NCI-H526 treated with DMSO at 0.1 percent for 48 hours (cell line): ENCODE measurements around the gene ANKRD13D.
"Not testable (repeated sequence)": the region's sequence is repeated elsewhere in the genome, so short reads cannot be mapped to it uniquely, and the experiment has no call there.

Source experiments
- DNase-seq: peaks from one replicate; lab custom pipeline; 2025; lab: John Stamatoyannopoulos, UW

ANKRD13D gene

DNA sequence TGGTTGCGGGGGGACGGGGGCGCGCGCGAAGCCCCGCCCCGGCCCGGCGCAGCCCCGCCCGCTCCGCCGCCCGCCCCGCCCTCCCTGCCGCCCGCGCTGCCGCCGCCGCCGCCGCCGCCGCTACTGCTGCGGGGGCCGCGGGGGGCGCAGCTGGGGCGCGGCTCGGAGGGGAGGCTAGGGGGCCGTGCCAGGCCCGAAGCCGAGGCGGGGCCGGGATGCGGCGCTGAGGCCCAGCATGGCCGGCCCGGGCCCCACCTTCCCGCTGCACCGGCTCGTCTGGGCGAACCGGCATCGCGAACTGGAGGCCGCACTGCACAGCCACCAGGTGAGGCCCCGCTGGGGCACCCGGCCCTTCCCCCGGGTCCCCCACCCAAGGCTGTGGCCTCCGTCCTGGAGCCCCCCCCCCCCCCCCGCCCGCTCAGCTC lies at the start of gene ANKRD13D:
ANKRD13D (plus strand) TSS at position 78 of the 425 bp plus-strand sequence; CDS start at position 236, 158 bp downstream.
- DNase-seq, result no peak

DNA sequence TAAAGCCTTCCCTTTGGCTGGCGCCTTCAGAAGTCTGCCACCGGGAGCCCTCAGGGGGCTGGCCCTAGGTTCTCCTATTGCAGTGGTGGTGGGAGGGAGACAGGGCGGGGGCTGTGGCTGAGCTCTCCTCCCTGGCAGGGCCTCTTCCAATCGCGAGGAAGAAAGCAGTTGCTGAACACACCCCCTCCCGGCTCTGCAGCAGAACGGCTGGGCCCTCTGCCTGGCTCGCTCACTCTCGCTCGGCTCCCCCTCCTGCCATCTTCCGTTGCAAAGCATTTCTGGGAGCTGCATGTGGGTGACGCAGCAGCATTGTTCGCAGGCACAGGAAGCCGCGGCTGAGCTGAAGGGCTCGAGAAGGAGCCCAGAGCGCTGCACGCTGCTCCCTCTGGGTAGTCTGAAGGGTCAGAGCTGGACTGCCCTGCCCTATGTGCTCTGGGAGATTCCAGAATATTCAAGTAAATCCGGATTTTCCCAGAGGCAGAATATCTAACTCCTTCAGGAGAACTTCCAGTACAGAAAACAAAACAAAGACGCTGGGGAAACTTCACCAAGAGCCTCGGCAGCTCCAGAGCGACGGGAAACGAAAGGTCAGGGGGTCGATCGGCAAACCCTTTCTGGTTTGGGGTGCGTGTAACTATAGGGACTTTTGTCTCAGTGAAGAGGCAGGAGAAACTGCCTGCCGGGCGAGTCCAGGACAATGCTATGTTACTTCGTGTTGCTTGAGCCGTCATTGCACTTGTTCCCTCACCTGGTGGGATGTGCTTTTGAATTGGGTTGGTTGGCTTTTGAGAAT lies 49.1 kb upstream of the ANKRD13D start:
- DNase-seq, result peak; percentile 99

DNA sequence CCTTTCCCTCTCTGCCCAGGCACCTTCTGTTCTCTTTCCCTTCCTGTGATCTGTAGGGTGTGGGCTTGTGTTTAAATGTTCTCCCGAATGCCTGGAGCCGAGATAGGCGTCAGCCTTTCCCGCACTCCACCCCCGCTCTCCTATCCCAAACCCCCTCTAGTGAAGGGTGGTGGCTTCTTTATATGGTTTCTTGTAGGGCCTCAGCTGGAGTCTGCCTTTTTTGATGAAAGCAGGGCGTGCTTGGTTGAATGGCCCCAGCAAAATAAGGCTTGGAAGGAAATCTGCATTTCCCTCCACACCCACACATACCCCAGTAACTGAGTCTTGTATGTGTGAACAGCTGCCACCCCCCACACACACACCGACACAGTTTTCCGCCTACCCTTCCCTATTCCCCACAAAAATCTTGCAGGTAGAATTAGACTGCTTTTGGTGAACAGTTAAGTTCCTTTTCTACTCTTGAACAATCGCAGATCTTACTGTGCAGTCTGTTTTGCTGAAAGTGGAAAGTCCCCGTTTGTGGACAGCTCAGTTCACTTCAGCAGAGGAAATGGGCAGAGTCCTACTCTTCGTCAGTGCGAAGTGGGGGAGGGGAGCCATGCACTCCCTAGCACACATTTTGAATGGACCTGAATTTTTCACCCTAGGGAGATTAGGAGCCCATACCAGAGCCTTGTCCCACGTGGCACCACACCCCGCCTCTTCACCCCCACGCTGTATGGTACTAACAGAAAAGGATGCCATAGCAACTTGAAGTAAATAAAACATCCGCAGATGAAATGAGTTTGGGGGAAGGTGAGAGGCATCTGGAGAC lies 48.3 kb upstream of the ANKRD13D start:
- DNase-seq, result peak; percentile 28

DNA sequence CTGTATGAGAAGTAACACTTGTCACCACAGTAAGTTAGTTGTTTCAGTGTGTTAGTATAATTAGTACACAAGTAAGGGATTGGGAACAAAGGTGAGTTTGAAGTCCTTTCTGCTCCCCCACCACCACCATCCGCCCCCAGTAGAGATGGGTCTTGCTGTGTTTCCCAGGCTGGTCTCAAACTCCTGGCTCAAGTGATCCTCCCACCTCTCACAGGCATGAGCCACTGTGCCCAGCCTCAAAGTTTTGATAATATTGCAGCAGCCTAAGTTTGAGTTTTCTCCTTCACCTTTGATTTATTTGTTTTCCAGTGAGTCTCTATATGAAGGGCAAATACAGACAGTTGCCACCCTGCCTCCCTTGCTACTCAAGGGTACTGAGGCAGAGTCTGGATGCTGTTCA lies 46.6 kb upstream of the ANKRD13D start:
- DNase-seq, result no peak

DNA sequence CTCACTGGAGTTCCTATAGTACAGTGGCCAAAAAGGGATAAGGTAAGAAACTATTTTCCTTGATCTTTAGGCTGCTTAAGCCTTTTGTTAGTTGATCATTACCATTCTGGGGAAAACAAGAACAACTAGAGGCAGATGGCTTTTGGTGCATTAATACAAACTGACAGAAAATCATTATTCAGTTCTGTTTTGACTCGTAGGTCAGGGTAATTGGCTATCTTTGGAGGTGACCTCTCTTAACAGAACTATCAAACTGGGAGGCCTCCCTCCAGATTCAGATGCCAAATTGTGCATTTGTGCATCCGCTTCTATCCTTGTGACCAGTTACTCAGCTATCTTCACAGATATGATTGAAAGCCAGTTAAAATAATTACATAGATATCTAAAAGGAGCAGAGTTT lies 46.1 kb upstream of the ANKRD13D start:
- no peak for DNase-seq

DNA sequence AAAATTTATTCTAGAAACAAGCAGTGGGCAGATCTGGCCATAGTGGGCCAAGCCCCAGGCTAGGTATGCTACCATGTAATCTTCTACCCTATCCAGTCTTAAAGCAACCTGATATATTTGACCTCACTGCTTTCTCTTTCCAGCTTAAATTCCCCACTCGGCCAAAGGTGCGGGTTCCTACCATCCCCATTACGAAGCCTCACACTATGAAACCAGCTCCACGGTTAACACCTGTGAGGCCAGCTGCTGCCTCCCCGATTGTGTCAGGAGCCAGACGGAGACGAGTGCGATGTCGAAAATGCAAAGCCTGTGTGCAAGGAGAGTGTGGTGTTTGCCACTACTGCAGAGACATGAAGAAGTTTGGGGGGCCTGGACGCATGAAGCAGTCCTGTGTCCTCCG lies 44.1 kb upstream of the ANKRD13D start:
- DNase-seq, result no peak

DNA sequence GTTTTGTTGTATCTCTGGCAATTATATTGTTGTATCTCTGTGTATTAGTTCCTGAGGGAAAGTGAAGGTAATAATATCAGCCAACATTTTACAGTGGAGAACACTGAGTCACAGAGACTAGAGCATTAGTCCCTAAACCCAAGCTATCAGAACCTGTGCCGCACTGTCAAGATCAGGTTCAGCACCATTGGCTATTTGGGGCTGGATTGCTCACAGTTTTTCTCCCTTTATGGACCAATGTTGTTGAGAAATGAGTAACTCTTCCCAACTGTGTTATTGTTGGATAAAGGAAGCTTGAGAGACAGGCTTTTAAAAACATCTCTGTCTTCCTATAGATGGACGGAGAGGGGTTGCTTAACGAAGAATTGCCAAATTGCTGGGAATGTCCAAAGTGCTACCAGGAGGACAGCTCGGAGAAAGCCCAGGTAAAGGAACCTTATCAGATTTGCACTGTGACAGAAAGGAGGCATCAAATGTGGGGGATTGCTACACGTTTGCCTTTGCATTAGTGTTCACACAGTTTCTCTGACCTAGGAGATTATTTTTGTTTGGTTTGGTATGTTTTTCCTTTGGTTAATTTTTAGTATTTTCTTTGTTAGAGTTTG lies 41.1 kb upstream of the ANKRD13D start:
- DNase-seq, result no peak

DNA sequence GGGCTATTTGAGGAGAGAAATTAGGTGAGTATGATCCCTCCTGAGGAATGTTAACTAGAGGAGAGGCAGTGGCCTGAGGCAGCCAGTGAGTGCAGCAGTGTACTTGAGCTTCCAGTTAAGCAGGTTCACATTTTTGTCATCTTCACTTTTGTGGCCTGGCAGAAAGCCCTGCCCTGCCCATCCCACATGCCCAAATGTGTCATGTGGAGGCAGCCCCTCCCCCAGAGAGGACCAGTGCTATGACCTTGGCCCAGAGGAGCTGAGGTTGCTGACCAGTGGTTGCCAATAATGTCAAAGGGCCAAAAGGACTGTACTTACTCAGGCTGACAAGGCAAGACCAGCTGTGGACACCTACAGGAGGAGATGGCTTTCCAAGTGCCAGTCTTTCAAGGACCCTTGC lies 40.5 kb upstream of the ANKRD13D start:
- DNase-seq, result no peak

DNA sequence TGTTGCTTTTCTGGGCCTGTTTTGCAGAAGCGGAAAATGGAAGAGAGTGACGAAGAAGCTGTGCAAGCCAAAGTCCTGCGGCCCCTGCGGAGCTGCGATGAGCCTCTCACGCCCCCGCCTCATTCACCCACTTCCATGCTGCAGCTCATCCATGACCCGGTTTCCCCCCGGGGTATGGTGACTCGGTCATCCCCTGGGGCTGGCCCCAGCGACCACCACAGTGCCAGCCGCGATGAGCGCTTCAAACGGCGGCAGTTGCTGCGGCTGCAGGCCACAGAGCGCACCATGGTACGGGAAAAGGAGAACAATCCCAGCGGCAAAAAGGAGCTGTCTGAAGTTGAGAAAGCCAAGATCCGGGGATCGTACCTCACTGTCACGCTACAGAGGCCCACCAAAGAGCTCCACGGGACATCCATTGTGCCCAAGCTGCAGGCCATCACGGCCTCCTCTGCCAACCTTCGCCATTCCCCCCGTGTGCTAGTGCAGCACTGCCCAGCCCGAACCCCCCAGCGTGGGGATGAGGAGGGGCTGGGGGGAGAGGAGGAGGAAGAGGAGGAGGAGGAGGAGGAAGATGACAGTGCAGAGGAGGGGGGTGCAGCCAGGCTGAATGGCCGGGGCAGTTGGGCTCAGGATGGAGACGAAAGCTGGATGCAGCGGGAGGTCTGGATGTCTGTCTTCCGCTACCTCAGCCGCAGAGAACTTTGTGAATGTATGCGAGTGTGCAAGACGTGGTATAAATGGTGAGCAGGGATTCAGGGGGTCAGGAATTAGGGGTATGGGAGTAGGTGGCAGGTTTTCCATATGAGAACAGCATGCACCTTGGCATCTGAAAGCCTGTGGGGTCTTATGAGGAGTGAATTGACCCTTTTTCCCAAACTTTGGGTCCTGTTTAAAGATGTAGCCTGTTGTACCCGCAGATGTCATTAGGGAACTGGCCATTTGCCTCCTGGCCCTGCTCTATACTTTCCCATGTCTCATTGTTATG lies 38.8 kb upstream of the ANKRD13D start:
- DNase-seq, result no peak

DNA sequence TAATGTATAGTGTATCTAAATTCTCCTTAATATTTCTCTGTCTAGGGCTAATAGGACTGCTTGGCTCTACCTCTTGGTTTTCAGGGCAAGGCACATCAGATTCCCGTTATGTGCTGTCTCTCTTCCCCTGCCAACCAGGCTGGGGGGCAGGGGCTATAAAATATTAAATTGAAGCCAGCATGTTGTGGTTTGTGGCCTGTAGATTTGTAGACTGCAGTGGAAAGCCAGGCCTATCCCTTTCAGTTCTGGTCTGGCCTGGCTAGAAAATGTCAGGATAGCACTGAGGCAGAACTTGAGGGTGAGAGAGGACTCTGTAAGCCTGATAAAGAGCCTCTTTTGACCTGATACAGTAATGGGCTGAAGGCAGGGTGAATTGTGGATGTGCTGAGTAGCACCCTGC lies 37.3 kb upstream of the ANKRD13D start:
- no peak for DNase-seq

DNA sequence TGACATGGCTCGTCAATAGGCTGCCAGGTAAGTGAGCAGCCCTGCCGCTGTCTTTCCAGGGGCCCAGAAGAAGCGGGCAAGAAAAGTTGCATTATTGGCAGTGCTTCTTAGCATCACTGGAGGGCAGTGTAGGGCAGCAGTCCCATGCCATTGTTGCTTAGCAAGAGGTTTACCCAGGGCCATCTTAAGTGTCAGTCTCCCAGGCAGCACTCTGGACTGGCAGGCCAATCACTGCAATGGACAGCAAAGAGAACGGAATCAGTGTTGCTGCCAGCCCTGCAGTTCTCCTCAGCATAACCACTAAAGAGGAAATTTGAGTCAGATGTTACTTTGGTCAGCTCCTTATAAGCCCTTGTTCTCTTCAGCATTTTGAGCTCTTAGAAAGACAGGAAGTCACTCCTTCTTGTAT lies 36.3 kb upstream of the ANKRD13D start:
- DNase-seq, result no peak

DNA sequence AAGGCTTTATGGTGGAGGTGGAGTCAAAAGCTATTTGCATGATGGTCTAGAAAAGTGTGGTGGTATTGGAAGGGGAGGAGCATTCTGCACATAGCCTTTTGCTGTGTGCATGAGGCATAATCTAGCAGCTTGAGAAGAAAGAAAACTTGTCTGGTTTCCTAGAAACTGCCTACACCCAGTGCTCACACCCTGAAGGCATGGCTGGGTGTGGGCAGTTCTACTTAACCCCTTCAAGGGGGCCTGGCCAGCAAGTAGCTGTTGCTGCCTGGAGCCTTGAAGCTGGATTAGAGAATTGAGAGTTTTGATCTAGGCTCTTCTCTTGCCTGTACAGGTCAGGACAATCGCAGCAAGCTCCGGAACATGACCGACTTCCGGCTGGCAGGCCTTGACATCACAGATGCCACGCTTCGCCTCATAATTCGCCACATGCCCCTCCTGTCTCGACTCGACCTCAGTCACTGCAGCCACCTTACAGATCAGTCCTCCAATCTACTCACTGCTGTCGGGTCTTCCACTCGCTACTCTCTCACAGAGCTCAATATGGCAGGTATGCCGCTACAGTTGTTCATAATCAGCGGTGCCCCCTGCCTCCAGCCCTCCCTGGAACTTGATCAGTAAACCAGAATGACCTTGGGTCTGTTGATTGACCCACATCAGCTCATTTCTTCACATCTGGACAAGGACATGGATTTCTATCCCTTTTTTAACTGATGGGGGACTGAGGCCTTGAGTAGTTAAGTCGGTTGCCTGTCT lies 35.1 kb upstream of the ANKRD13D start:
- no peak for DNase-seq

DNA sequence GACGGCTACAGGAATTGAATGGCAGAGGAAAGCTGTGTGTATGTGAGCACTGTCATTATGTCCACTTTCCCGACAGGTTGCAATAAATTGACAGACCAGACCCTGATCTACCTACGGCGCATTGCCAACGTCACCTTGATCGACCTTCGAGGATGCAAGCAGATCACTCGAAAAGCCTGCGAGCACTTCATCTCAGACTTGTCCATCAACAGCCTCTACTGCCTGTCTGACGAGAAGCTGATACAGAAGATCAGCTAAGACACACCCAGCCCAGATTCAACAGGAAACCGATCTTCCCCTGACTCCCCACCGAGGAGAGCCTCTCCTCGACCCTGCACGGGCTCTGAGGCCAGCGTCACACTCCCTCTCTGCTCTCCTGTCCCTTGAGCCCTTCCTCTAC lies 34.3 kb upstream of the ANKRD13D start:
- no peak for DNase-seq

DNA sequence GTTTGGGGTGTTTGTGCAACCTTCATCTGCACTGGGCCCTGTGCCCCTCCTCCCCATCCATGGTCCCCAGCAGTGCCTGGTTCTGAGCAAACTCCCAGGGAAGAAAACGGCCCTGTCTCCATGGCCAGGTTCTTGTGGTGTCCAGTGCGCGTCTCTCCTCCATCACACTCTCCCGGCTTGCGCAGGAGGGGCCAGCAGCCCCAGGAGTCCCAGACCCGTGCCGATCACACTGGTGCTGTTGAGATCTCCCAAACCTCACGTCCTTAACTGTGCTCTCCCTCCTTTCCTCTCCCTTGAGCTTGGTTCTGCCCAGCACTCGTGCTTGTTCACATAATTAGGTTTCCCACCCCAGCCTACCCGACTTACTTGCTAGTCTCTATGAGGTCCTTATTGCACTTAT lies 33.8 kb upstream of the ANKRD13D start:
- DNase-seq, result no peak

DNA sequence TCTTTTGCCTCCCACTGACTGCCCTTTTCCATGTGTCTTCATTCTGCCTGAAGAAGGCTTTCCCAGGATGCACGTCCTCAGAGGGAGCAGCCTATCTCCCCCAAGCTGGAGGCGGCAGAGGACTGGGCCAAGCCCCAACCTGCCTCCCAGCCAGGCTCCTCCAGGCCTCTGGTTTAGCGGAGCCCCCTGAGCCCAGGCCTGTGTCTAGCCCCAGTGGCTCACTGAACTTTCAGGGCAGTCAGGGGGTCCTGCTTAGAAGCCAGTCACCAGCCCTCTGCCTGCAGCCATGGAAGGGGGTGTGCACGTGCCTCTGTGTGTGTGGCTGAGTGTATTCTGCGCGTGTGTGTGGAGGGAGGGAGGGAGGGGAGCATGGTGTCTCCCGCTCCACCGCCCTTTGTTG lies 33.2 kb upstream of the ANKRD13D start:
- no peak for DNase-seq

DNA sequence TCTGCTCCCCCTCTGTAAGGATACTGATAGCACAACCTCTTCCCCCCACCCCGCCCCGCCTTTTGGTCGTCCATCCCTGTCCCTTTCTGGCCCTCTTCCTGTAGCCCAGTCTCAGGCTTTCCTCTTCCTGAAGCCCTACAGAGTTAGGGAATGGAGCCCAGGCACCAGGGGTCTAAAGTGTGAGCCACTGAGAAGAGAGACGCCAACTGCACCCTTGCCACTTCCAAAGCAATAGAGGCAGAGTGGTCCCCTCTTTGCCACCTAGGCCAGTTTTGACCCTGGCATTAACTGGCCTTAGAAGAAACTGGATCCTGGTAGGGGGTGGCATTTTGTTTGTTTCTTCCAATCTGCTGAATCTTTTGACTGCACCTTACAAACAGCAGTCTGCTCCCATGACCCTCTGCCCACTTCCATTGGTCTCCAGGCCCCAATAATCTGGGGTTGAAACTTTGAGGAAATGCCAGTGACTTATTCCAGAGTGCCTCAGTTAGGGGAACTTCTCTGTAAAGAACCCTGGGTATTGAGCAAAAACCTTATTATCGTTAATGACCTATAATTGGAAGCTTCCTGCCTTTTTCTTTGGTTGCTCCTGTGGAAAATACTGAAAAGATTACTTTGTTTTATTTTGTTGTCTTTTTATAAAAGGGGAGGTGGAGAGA lies 32.5 kb upstream of the ANKRD13D start:
- DNase-seq, result no peak

DNA sequence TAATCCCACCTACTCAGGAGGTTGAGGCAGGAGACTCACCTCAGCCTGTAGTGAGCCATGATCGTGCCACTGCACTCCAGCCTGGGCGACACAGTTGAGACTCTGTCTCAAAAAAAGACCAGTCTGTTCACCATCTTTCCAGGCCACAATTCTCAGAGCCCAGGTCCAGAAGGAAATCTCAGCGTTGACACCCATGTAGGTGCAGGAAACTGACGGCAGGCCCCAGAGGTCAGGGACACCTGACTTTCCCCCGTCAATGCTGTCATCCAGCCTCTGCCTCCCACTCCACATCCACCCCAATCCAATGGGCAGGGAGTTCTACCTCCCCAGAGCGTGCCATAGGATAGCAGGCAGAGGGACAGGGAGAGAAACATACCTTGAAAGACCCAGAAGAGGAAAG lies 28.7 kb upstream of the ANKRD13D start:
- DNase-seq, result no peak

DNA sequence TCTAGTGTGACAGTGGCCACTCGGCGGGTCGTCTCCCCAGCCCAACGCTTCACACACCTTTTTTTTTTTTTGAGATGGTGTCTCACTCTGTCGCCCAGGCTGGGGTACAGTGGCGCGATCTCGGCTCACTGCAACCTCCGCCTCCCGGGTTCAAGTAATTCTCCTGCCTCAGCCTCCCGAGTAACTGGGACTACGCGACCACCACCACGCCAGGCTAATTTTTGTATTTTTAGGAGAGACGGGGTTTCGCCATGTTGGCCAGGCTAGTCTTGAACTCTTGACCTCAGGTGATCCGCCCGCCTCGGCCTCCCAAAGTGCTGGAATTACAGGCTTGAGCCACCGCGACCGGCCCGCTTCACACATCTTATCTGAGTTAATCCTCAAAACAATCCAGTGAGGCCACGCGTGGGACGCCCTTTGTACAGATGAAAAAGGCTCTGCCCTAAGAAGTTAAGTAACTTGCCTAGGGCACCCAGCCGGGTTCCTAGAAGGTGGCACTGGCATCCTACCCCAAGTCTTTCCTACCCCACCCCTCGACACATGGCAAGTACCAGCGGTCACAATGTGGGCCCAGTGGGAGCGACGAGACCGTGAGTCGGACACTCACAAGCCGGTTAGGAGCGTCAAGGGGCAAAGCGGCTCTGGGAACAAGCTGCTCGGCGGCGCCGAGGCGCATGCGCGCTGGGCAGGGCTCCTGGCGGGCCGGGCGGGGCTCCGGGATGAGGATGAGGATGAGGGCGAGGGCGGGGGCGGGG lies 28.0 kb upstream of the ANKRD13D start:
- not testable (repeated sequence) for DNase-seq

DNA sequence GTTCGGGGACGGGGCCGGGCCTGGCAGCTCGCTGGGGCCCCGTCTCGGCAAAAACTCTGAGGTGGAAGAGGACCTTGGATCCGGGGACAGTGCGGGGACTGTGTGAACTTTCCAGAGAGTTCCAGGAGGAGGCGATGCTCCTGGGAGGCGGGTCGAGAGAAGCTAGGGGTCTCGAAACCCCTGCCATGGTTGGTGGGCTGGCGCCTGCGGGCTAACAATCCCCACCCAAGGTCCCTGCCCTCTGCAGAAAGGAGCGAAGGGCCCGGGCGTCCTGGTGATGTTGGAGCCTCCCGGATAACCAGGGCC lies 27.5 kb upstream of the ANKRD13D start:
- no peak for DNase-seq
